GM21526 (cell line): ENCODE measurements around the gene TMEM45B.
"Not testable (repeated sequence)": the region's sequence is repeated elsewhere in the genome, so short reads cannot be mapped to it uniquely, and the experiment has no call there.

Source experiments
- ATAC-seq: cut with Tn5 transposase; IDR thresholded peaks from one replicate; pipeline ENCODE4 v1.9.1; 2021; ENCODE audit warnings: moderate library complexity; ENCODE audit not compliant: unreplicated experiment, low FRiP score

The TMEM45B gene

GRCh38 chr11:129847361-129847760, 31.7 kb downstream of the TMEM45B start:
- not testable (repeated sequence) for ATAC-seq

- ATAC-seq = no peak
Observed at GRCh38 chr11:129849447-129850130, 33.9 kb downstream of the TMEM45B start.

- ATAC-seq = no peak
Observed at GRCh38 chr11:129852125-129852740, 36.6 kb downstream of the TMEM45B start.

- ATAC-seq = no peak
Observed at GRCh38 chr11:129853518-129854231, 38.0 kb downstream of the TMEM45B start.

- no peak for ATAC-seq
Observed at GRCh38 chr11:129854232-129854805, 38.7 kb downstream of the TMEM45B start.

GRCh38 chr11:129855086-129855485, 39.4 kb downstream of the TMEM45B start:
- ATAC-seq = no peak

- ATAC-seq = no peak
Observed at GRCh38 chr11:129856036-129856435, 40.4 kb downstream of the TMEM45B start.

GRCh38 chr11:129861702-129862522, 46.3 kb downstream of the TMEM45B start:
- ATAC-seq = no peak

GRCh38 chr11:129864811-129865210, 49.2 kb downstream of the TMEM45B start:
- no peak for ATAC-seq

- no peak for ATAC-seq
Observed at GRCh38 chr11:129865701-129866100, 50.1 kb downstream of the TMEM45B start.

- ATAC-seq = no peak
Observed at GRCh38 chr11:129866311-129866710, 50.7 kb downstream of the TMEM45B start.

- ATAC-seq = not testable (repeated sequence)
Observed at GRCh38 chr11:129868626-129869025, 53.0 kb downstream of the TMEM45B start.

- ATAC-seq = no peak
Observed at GRCh38 chr11:129871914-129872313, 56.3 kb downstream of the TMEM45B start.

GRCh38 chr11:129880311-129880710, 64.7 kb downstream of the TMEM45B start:
- ATAC-seq = no peak

GRCh38 chr11:129881570-129882170, 66.0 kb downstream of the TMEM45B start:
- no peak for ATAC-seq

GRCh38 chr11:129884581-129884980, 68.9 kb downstream of the TMEM45B start:
- ATAC-seq = no peak

- ATAC-seq = no peak
Observed at GRCh38 chr11:129885381-129885780, 69.7 kb downstream of the TMEM45B start.

GRCh38 chr11:129888451-129888850, 72.8 kb downstream of the TMEM45B start:
- no peak for ATAC-seq

GRCh38 chr11:129894278-129895125, 78.9 kb downstream of the TMEM45B start:
- ATAC-seq = peak; percentile 26
